HEK293 (cell line): ENCODE measurements around the gene POLN.

Experiments
- CTCF ChIA-PET: fragments of 350-600 bp; formaldehyde crosslinking; extraction: SDS; loops from one replicate; lab custom pipeline; 2021; ENCODE audit warnings: antibody characterized with exemption; lab: Yijun Ruan, JAX
- POLR2A ChIA-PET: fragments of 300-600 bp; formaldehyde crosslinking; extraction: SDS; loops from one replicate; lab custom pipeline; 2020; ENCODE audit warnings: antibody characterized with exemption, inconsistent platforms; lab: Yijun Ruan, JAX
- H3K27ac ChIP-seq: fragments of 200-500 bp; sonication (Bioruptor generic); 2 replicates; pipeline ENCODE4 v1.5.1; 2014; ENCODE audit warnings: low read depth, low read length, control low read depth, inconsistent platforms; ENCODE audit errors: extremely low read depth
- H3K36me3 ChIP-seq, 2 experiments: fragments of 200-500 bp in 1 of 2; sonication (Bioruptor generic) in 1 of 2; 1 replicate in 1 of 2; 2 replicates in 1 of 2; pipeline ENCODE4 v1.5.1; 2014 to 2017; ENCODE audit warnings: inconsistent platforms in 2 of 2, low read length in 2 of 2; ENCODE audit not compliant: control insufficient read depth in 2 of 2, insufficient read depth in 1 of 2
- H3K4me1 ChIP-seq: fragments of 200-500 bp; sonication (Bioruptor generic); 2 replicates; pipeline ENCODE4 v1.5.1; 2014; ENCODE audit warnings: mild to moderate bottlenecking, low read length, inconsistent platforms; ENCODE audit not compliant: control insufficient read depth, insufficient read depth
- H3K4me3 ChIP-seq: 2 replicates; pipeline ENCODE4 v1.5.1; 2011; ENCODE audit warnings: low read depth, mild to moderate bottlenecking, control low read depth, low read length, moderate library complexity
- H3K9me3 ChIP-seq: fragments of 200-500 bp; sonication (Bioruptor generic); 2 replicates; pipeline ENCODE4 v1.5.1; 2014; ENCODE audit warnings: low read depth, low read length, inconsistent platforms; ENCODE audit not compliant: control insufficient read depth, insufficient read depth
- FEZF1 ChIP-seq: fragments of 450-650 bp; formaldehyde crosslinking; IDR thresholded peaks from 2 replicates; pipeline ENCODE4 v1.5.1; 2016; ENCODE audit warnings: missing biosample characterization, missing genetic modification characterization
- GLIS1 ChIP-seq: fragments of 450-650 bp; formaldehyde crosslinking; IDR thresholded peaks from 2 replicates; pipeline ENCODE4 v1.5.1; 2016; ENCODE audit warnings: missing biosample characterization, missing genetic modification characterization
- GLIS2 ChIP-seq: fragments of 450-650 bp; formaldehyde crosslinking; IDR thresholded peaks from 2 replicates; pipeline ENCODE4 v1.5.1; 2016; ENCODE audit warnings: missing biosample characterization, missing genetic modification characterization
- HOXD13 ChIP-seq: sonication (generic); formaldehyde crosslinking; IDR thresholded peaks from 2 replicates; pipeline ENCODE4 v1.8.0; 2022; ENCODE audit warnings: missing genetic modification reagents, borderline replicate concordance
- KLF7 ChIP-seq: fragments of 450-650 bp; formaldehyde crosslinking; IDR thresholded peaks from 2 replicates; pipeline ENCODE4 v1.5.1; 2016; ENCODE audit warnings: missing biosample characterization, missing genetic modification characterization, borderline replicate concordance
- ZFP37 ChIP-seq: fragments of 450-650 bp; formaldehyde crosslinking; IDR thresholded peaks from 2 replicates; pipeline ENCODE4 v1.5.1; 2016; ENCODE audit warnings: missing biosample characterization, missing genetic modification characterization
- ZIC2 ChIP-seq: fragments of 450-650 bp; formaldehyde crosslinking; IDR thresholded peaks from 2 replicates; pipeline ENCODE4 v1.5.1; 2016; ENCODE audit warnings: missing biosample characterization, missing genetic modification characterization
- ZNF114 ChIP-seq: fragments of 450-650 bp; formaldehyde crosslinking; IDR thresholded peaks from 2 replicates; pipeline ENCODE4 v1.5.0; 2017; ENCODE audit warnings: missing biosample characterization, missing genetic modification characterization
- ZNF140 ChIP-seq: fragments of 450-650 bp; formaldehyde crosslinking; IDR thresholded peaks from 2 replicates; pipeline ENCODE4 v1.5.1; 2016; ENCODE audit warnings: missing biosample characterization, missing genetic modification characterization
- ZNF211 ChIP-seq: fragments of 450-650 bp; formaldehyde crosslinking; IDR thresholded peaks from 2 replicates; pipeline ENCODE4 v1.5.1; 2016; ENCODE audit warnings: low read depth, missing biosample characterization, missing genetic modification characterization
- ZNF473 ChIP-seq: fragments of 450-650 bp; formaldehyde crosslinking; IDR thresholded peaks from 2 replicates; pipeline ENCODE4 v1.5.1; 2017; ENCODE audit warnings: missing biosample characterization, missing genetic modification characterization
- ZNF514 ChIP-seq: fragments of 450-650 bp; formaldehyde crosslinking; IDR thresholded peaks from 2 replicates; pipeline ENCODE4 v1.5.1; 2016; ENCODE audit warnings: missing biosample characterization, missing genetic modification characterization
- ZNF610 ChIP-seq: fragments of 450-650 bp; formaldehyde crosslinking; IDR thresholded peaks from 2 replicates; pipeline ENCODE4 v1.5.1; 2016; ENCODE audit warnings: missing biosample characterization, missing genetic modification characterization, borderline replicate concordance
- ZNF623 ChIP-seq: fragments of 450-650 bp; formaldehyde crosslinking; IDR thresholded peaks from 2 replicates; pipeline ENCODE4 v1.5.1; 2016; ENCODE audit warnings: missing biosample characterization, missing genetic modification characterization
- ZNF658 ChIP-seq: fragments of 450-650 bp; formaldehyde crosslinking; IDR thresholded peaks from 2 replicates; pipeline ENCODE4; 2016; ENCODE audit warnings: missing biosample characterization, missing genetic modification characterization
- ZNF701 ChIP-seq: fragments of 450-650 bp; formaldehyde crosslinking; IDR thresholded peaks from 2 replicates; pipeline ENCODE4 v1.5.1; 2016; ENCODE audit warnings: missing biosample characterization, missing genetic modification characterization
- TF ChIP-seq, protein P1 (sequence below): fragments of 450-650 bp; formaldehyde crosslinking; IDR thresholded peaks from 2 replicates; pipeline ENCODE4 v1.5.1; 2016; ENCODE audit warnings: missing biosample characterization, missing genetic modification characterization
- TF ChIP-seq, protein P2 (sequence below): fragments of 450-650 bp; formaldehyde crosslinking; IDR thresholded peaks from 2 replicates; pipeline ENCODE4 v1.5.1; 2016; ENCODE audit warnings: missing biosample characterization, missing genetic modification characterization
- TF ChIP-seq, protein P3 (sequence below): fragments of 450-650 bp; formaldehyde crosslinking; conservative IDR thresholded peaks from 2 replicates; pipeline ENCODE4 v1.5.1; 2016; ENCODE audit warnings: low read depth, missing biosample characterization, missing genetic modification characterization
- TF ChIP-seq, protein P4 (sequence below): fragments of 450-650 bp; formaldehyde crosslinking; IDR thresholded peaks from 2 replicates; pipeline ENCODE4 v1.5.1; 2016; ENCODE audit warnings: missing biosample characterization, missing genetic modification characterization

The POLN gene

GRCh38 chr4:2247128-2248043, 5.5 kb upstream of the POLN start:
- TF ChIP-seq ZNF211 (tag by site-specific recombination), result no peak
- TF ChIP-seq KLF7 (tag by site-specific recombination), result no peak
- no peak for TF ChIP-seq ZNF623 (tag by site-specific recombination)
- TF ChIP-seq ZNF514 (tag by site-specific recombination), result no peak
- Histone ChIP-seq H3K4me1 (no peaks in the 10 kb centered on the region), H3K4me3 (no peak overlapping the region), H3K9me3 (no peaks in the 10 kb centered on the region), H3K36me3 (peaks cover 0 to 38% of the 10 kb centered on the region in 2 experiments; a peak in 1 of 3 replicates), H3K27ac (no peak overlapping the region)
- CTCF ChIA-PET, result no interaction called here
- POLR2A ChIA-PET, result no interaction called here

GRCh38 chr4:2246384-2247127, 4.6 kb upstream of the POLN start:
- Histone ChIP-seq H3K4me1 (no peaks in the 10 kb centered on the region), H3K36me3 (peaks cover 0 to 31% of the 10 kb centered on the region in 2 experiments; a peak in 1 of 3 replicates), H3K27ac (no peak overlapping the region), H3K4me3 (no peak overlapping the region), H3K9me3 (no peaks in the 10 kb centered on the region)
- ChIA-PET CTCF (no interaction called here), POLR2A (no interaction called here)
- TF ChIP-seq GLIS2 (tag by site-specific recombination) (peak; percentile 79), ZNF140 (no peak), ZNF473 (tag by site-specific recombination) (no peak), GLIS1 (tag by site-specific recombination) (peak; percentile 71), ZIC2 (tag by site-specific recombination) (peak; percentile 32; the same call in 1 of the 2 replicates), ZNF658 (tag by site-specific recombination) (no peak), ZNF610 (no peak), ZFP37 (tag by site-specific recombination) (no peak), ZNF114 (tag by site-specific recombination) (no peak), FEZF1 (tag by site-specific recombination) (no peak), ZNF701 (no peak), HOXD13 (CRISPR knock-in tag) (no peak)
- TF ChIP-seq, protein P1, sequence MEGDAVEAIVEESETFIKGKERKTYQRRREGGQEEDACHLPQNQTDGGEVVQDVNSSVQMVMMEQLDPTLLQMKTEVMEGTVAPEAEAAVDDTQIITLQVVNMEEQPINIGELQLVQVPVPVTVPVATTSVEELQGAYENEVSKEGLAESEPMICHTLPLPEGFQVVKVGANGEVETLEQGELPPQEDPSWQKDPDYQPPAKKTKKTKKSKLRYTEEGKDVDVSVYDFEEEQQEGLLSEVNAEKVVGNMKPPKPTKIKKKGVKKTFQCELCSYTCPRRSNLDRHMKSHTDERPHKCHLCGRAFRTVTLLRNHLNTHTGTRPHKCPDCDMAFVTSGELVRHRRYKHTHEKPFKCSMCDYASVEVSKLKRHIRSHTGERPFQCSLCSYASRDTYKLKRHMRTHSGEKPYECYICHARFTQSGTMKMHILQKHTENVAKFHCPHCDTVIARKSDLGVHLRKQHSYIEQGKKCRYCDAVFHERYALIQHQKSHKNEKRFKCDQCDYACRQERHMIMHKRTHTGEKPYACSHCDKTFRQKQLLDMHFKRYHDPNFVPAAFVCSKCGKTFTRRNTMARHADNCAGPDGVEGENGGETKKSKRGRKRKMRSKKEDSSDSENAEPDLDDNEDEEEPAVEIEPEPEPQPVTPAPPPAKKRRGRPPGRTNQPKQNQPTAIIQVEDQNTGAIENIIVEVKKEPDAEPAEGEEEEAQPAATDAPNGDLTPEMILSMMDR (tag by site-specific recombination), result no peak
- TF ChIP-seq, protein P2, sequence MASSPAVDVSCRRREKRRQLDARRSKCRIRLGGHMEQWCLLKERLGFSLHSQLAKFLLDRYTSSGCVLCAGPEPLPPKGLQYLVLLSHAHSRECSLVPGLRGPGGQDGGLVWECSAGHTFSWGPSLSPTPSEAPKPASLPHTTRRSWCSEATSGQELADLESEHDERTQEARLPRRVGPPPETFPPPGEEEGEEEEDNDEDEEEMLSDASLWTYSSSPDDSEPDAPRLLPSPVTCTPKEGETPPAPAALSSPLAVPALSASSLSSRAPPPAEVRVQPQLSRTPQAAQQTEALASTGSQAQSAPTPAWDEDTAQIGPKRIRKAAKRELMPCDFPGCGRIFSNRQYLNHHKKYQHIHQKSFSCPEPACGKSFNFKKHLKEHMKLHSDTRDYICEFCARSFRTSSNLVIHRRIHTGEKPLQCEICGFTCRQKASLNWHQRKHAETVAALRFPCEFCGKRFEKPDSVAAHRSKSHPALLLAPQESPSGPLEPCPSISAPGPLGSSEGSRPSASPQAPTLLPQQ (tag by site-specific recombination), result 0 out of 2 replicates have a peak, but pooled peaks have one; percentile 45
- TF ChIP-seq, protein P3, sequence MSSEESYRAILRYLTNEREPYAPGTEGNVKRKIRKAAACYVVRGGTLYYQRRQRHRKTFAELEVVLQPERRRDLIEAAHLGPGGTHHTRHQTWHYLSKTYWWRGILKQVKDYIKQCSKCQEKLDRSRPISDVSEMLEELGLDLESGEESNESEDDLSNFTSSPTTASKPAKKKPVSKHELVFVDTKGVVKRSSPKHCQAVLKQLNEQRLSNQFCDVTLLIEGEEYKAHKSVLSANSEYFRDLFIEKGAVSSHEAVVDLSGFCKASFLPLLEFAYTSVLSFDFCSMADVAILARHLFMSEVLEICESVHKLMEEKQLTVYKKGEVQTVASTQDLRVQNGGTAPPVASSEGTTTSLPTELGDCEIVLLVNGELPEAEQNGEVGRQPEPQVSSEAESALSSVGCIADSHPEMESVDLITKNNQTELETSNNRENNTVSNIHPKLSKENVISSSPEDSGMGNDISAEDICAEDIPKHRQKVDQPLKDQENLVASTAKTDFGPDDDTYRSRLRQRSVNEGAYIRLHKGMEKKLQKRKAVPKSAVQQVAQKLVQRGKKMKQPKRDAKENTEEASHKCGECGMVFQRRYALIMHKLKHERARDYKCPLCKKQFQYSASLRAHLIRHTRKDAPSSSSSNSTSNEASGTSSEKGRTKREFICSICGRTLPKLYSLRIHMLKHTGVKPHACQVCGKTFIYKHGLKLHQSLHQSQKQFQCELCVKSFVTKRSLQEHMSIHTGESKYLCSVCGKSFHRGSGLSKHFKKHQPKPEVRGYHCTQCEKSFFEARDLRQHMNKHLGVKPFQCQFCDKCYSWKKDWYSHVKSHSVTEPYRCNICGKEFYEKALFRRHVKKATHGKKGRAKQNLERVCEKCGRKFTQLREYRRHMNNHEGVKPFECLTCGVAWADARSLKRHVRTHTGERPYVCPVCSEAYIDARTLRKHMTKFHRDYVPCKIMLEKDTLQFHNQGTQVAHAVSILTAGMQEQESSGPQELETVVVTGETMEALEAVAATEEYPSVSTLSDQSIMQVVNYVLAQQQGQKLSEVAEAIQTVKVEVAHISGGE (tag by site-specific recombination), result no peak
- TF ChIP-seq, protein P4, sequence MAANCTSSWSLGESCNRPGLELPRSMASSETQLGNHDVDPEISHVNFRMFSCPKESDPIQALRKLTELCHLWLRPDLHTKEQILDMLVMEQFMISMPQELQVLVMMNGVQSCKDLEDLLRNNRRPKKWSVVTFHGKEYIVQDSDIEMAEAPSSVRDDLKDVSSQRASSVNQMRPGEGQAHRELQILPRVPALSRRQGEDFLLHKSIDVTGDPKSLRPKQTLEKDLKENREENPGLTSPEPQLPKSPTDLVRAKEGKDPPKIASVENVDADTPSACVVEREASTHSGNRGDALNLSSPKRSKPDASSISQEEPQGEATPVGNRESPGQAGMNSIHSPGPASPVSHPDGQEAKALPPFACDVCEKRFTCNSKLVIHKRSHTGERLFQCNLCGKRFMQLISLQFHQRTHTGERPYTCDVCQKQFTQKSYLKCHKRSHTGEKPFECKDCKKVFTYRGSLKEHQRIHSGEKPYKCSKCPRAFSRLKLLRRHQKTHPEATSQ (tag by site-specific recombination), result no peak
